ENCODE data around the gene COQ5. TPM values are rescaled to one million over a fixed set of nuclear protein-coding genes. Genes with fewer than 3 reads are reported as not detected.

COQ5 gene
- polyA plus RNA-seq, 1 experiment = 27.7 TPM

DNA sequence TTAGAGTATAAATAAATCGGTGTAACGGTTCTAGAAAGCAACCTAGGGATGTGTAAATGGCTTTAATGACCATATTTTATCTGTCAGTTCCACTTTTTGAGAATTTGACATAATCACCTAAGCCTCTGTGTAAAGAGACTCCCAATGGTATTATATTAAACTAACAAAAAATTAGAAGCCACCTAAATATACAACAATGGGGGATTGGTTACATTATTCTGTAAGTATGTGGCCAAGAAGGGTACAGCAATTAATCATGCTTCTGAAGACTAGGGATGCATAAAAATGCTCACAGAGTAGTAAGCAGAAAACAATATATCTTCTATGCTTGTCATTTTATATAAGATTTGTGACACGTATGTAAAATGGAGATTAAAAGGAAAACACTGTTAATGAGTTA is 15.7 kb upstream of the COQ5 start:
- CTCF ChIA-PET = interaction anchor here (0.6 kb wide), 1 partner anchor 22 kb away, joined by 3 read pairs; no protein-coding TSS in a partner anchor
- H3K27me3 ChIP-seq (ENCODE audit: control insufficient read depth, insufficient read depth, low read length) = no peaks in the 10 kb centered on the region
- no peak for DNase-seq (ENCODE audit: low read depth)
- POLR2A ChIA-PET = no interaction called here
- TF ChIP-seq, protein P1, sequence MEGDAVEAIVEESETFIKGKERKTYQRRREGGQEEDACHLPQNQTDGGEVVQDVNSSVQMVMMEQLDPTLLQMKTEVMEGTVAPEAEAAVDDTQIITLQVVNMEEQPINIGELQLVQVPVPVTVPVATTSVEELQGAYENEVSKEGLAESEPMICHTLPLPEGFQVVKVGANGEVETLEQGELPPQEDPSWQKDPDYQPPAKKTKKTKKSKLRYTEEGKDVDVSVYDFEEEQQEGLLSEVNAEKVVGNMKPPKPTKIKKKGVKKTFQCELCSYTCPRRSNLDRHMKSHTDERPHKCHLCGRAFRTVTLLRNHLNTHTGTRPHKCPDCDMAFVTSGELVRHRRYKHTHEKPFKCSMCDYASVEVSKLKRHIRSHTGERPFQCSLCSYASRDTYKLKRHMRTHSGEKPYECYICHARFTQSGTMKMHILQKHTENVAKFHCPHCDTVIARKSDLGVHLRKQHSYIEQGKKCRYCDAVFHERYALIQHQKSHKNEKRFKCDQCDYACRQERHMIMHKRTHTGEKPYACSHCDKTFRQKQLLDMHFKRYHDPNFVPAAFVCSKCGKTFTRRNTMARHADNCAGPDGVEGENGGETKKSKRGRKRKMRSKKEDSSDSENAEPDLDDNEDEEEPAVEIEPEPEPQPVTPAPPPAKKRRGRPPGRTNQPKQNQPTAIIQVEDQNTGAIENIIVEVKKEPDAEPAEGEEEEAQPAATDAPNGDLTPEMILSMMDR (IDR thresholded peaks at IDR 0.05; ENCODE audit: insufficient read depth, low read depth, low read length) = no peak
- peaks cover 17% of the 10 kb centered on the region for H3K36me3 ChIP-seq (ENCODE audit: control insufficient read depth, insufficient read depth, low read length)
- no peak overlapping the region for H3K4me3 ChIP-seq (ENCODE audit: low read depth, low read length)

DNA sequence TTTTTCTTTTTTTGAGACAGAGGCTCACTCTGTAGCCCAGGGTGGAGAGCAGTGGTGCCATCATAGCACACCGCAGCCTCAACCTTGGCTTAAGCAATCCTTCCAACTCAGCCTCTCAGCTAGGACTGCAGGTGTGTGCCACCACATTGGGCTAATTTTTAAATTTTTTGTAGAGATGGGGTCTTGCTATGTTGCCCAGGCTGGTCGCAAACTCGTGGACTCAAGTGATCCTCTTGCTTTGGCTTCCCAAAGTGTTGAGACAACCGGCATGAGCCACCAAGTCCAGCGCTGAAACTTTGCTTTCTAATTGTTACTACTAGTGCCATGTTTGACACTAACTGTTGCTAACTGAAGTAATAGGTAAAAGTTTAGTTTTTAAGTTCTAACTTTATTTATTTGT is 13.2 kb upstream of the COQ5 start:
- Histone ChIP-seq H3K36me3 (ENCODE audit: control insufficient read depth, insufficient read depth, low read length) (peaks cover 6% of the 10 kb centered on the region), H3K4me3 (ENCODE audit: low read depth, low read length) (no peak overlapping the region), H3K27me3 (ENCODE audit: control insufficient read depth, insufficient read depth, low read length) (no peaks in the 10 kb centered on the region)
- ChIA-PET POLR2A (no interaction called here), CTCF (no interaction called here)
- DNase-seq (ENCODE audit: low read depth) = no peak
- TF ChIP-seq, protein P1 (IDR thresholded peaks at IDR 0.05; ENCODE audit: insufficient read depth, low read depth, low read length) = no peak

DNA sequence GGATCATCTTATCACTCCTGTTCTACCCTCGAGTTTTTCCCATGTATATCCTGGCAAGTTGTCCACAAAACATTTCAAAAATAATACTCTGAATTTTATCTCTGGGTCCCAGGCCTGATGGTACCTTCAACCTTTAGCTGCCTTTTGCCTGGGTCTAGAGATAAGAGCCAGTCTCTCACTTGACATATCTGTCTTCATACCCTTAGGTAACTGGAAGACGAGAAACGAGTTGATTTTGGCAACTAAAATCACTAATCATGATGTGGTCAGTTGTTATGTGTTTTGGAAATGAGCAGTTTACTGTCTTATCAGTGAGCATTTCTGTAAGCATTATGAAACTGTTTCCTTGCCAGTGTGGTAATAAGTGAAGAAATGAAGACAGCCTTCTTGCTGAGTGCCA is 11.5 kb upstream of the COQ5 start:
- TF ChIP-seq, protein P1 (IDR thresholded peaks at IDR 0.05; ENCODE audit: insufficient read depth, low read depth, low read length) = no peak
- Histone ChIP-seq H3K4me3 (ENCODE audit: low read depth, low read length) (no peak overlapping the region), H3K36me3 (ENCODE audit: control insufficient read depth, insufficient read depth, low read length) (peaks cover 3% of the 10 kb centered on the region), H3K27me3 (ENCODE audit: control insufficient read depth, insufficient read depth, low read length) (no peaks in the 10 kb centered on the region)
- ChIA-PET CTCF (no interaction called here), POLR2A (no interaction called here)
- DNase-seq (ENCODE audit: low read depth) = no peak

DNA sequence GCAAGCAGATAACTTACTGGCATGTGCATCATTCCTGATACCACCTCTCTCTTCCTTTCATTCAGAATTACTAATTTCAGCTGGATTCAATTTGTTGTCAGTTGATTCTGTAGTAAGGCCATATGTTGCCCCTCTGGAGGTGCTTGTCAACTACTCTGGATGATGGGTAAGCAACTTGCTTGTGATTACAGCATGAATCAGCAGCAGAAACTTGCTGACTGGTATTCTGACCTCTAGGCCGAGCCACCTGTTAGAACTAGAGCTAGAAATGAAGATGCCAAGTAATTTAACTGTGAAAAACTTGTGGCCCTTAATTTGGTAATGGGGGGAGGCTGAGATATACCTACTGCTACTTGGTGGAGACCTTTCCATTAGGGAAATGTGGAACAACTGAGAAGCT is 10.3 kb upstream of the COQ5 start:
- no peaks in the 10 kb centered on the region for H3K27me3 ChIP-seq (ENCODE audit: control insufficient read depth, insufficient read depth, low read length)
- TF ChIP-seq, protein P1 (IDR thresholded peaks at IDR 0.05; ENCODE audit: insufficient read depth, low read depth, low read length) = no peak
- ChIA-PET POLR2A (interaction anchor here (0.8 kb wide), 1 partner anchor 42 kb away, joined by 3 read pairs; the partner anchor contains the start of gene POP5), CTCF (interaction anchor here (1.4 kb wide), 1 partner anchor 214 kb away, joined by 3 read pairs; no protein-coding TSS in a partner anchor)
- H3K36me3 ChIP-seq (ENCODE audit: control insufficient read depth, insufficient read depth, low read length) = peaks cover 2% of the 10 kb centered on the region
- H3K4me3 ChIP-seq (ENCODE audit: low read depth, low read length) = no peak overlapping the region
- no peak for DNase-seq (ENCODE audit: low read depth)

DNA sequence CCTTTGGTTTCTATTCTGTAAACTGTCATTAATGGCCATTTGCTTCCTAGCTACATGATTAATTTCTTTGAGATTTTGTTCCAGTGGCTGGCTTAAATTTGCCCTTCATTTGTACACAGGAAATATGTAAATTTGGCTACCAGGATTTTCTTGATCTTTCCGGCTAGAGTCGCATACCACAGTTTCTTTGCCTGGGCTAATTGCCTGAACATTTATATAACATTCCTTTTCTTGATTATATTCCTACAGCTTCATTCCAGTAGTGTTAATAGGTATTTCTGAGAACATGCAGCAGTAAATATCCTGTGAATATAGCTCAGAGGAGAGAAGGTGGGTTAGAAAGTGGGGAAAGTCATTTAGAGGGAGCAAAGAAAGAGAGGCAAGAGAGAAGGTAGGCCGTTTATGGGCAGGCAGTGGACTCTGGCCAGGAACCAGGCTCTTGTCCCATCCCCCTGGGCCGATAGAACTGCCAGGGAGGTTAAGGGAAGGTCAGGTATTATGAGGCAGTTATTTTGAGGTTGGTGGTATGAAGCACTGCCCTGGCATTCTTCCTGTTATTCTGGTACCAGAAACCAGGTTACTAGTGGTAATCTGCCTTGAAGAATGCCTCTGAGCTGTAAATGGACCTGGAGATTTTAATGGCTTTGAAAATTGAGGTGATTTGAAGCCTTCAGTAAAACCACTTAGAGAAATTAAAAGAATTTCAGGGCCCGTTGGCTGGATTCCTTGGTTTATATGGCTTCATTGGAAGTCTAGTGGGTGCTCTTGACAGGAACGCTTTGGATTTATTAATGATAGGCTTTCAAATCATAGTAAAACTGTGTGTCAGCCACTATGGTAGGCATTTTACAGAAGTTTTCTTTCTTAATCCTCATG is 9.6 kb upstream of the COQ5 start:
- TF ChIP-seq, protein P1 (IDR thresholded peaks at IDR 0.05; ENCODE audit: insufficient read depth, low read depth, low read length) = no peak
- POLR2A ChIA-PET = interaction anchor here (0.6 to 1.2 kb wide), 3 partner anchors 9 to 64 kb away, joined by 3 to 4 read pairs (median 3); partner anchors contain the start of gene POP5
- H3K4me3 ChIP-seq (ENCODE audit: low read depth, low read length) = no peak overlapping the region; the same call in 1 of the 2 replicates
- DNase-seq (ENCODE audit: low read depth) = no peak
- peaks cover 2% of the 10 kb centered on the region for H3K36me3 ChIP-seq (ENCODE audit: control insufficient read depth, insufficient read depth, low read length)
- CTCF ChIA-PET = interaction anchor here (1.2 to 1.4 kb wide), 2 partner anchors 23 to 214 kb away, joined by 3 read pairs; no protein-coding TSS in a partner anchor
- H3K27me3 ChIP-seq (ENCODE audit: control insufficient read depth, insufficient read depth, low read length) = no peaks in the 10 kb centered on the region

Measured in BJ (cell line).